ENCODE data around the gene RTTN. TPM values are rescaled to one million over a fixed set of nuclear protein-coding genes. Genes with fewer than 3 reads are reported as not detected.

The RTTN gene
- total RNA-seq, 4 donors from 2014 or later, result 10.8 to 58.1 (median 22.4) TPM

GRCh38 chr18:70166668-70167067, 38.8 kb downstream of the RTTN start:
- Histone ChIP-seq H3K27ac (no peak overlapping the region), H3K27me3 (no peaks in the 10 kb centered on the region), H3K36me3 (no peaks in the 10 kb centered on the region), H3K9me3 (no peaks in the 10 kb centered on the region), H3K4me1 (no peaks in the 10 kb centered on the region), H3K4me3 (no peak overlapping the region)
- intact Hi-C loops (cut with DNase I; ENCODE audit: low total_unique reads), result no loop called here
- no peak for DNase-seq
- TF ChIP-seq CTCF (IDR thresholded peaks at IDR 0.05) (no peak), POLR2A (IDR thresholded peaks at IDR 0.05) (no peak)

- H3K36me3 ChIP-seq, result no peaks in the 10 kb centered on the region
- TF ChIP-seq POLR2A (IDR thresholded peaks at IDR 0.05), result no peak
- no peak for TF ChIP-seq CTCF (IDR thresholded peaks at IDR 0.05)
- H3K27me3 ChIP-seq, result no peaks in the 10 kb centered on the region
- no peak for DNase-seq
- intact Hi-C loops (cut with DNase I; ENCODE audit: low total_unique reads), result no loop called here
- no peak overlapping the region for H3K4me3 ChIP-seq
- no peak overlapping the region for H3K27ac ChIP-seq
- H3K9me3 ChIP-seq, result no peaks in the 10 kb centered on the region
- H3K4me1 ChIP-seq, result no peaks in the 10 kb centered on the region
Measured at GRCh38 chr18:70165936-70166335, 39.6 kb downstream of the RTTN start.

GRCh38 chr18:70160073-70160678, 45.3 kb downstream of the RTTN start:
- DNase-seq, result no peak
- intact Hi-C loops (cut with DNase I; ENCODE audit: low total_unique reads), result no loop called here
- no peaks in the 10 kb centered on the region for H3K4me1 ChIP-seq
- H3K27ac ChIP-seq, result no peak overlapping the region
- no peaks in the 10 kb centered on the region for H3K9me3 ChIP-seq
- TF ChIP-seq POLR2A (IDR thresholded peaks at IDR 0.05), result no peak
- no peak for TF ChIP-seq CTCF (IDR thresholded peaks at IDR 0.05)
- no peak overlapping the region for H3K4me3 ChIP-seq
- no peaks in the 10 kb centered on the region for H3K27me3 ChIP-seq
- H3K36me3 ChIP-seq, result no peaks in the 10 kb centered on the region

GRCh38 chr18:70158992-70159717, 46.3 kb downstream of the RTTN start:
- intact Hi-C loops (cut with DNase I; ENCODE audit: low total_unique reads), result no loop called here
- no peak for DNase-seq
- no peaks in the 10 kb centered on the region for H3K4me1 ChIP-seq
- no peaks in the 10 kb centered on the region for H3K27me3 ChIP-seq
- TF ChIP-seq POLR2A (IDR thresholded peaks at IDR 0.05) (no peak), CTCF (IDR thresholded peaks at IDR 0.05) (no peak)
- no peaks in the 10 kb centered on the region for H3K36me3 ChIP-seq
- H3K4me3 ChIP-seq, result no peak overlapping the region
- no peaks in the 10 kb centered on the region for H3K9me3 ChIP-seq
- no peak overlapping the region for H3K27ac ChIP-seq

GRCh38 chr18:70156886-70157285, 48.6 kb downstream of the RTTN start:
- no peaks in the 10 kb centered on the region for H3K9me3 ChIP-seq
- H3K27me3 ChIP-seq, result no peaks in the 10 kb centered on the region
- no peak overlapping the region for H3K4me3 ChIP-seq
- no peak overlapping the region for H3K27ac ChIP-seq
- no peaks in the 10 kb centered on the region for H3K36me3 ChIP-seq
- TF ChIP-seq POLR2A (IDR thresholded peaks at IDR 0.05) (no peak), CTCF (IDR thresholded peaks at IDR 0.05) (no peak)
- intact Hi-C loops (cut with DNase I; ENCODE audit: low total_unique reads), result no loop called here
- no peaks in the 10 kb centered on the region for H3K4me1 ChIP-seq
- no peak for DNase-seq

Measured in uterus (tissue), 4 donors.